SK-N-MC (cell line): ENCODE data around the gene CCT6A.
"Not testable (repeated sequence)": the region's sequence is repeated elsewhere in the genome, so short reads cannot be mapped to it uniquely, and the experiment has no call there.

Experiments
- DNase-seq: peaks from one replicate; pipeline ENCODE4 v3.0.0-alpha.2; 2011; ENCODE audit warnings: low read depth, low spot score
- H3K27ac ChIP-seq: fragments of 200-600 bp; sonication (generic); 2 replicates; pipeline ENCODE4 v1.5.1; 2016; ENCODE audit warnings: mixed run types
- H3K36me3 ChIP-seq: fragments of 200-600 bp; sonication (generic); 2 replicates; pipeline ENCODE4 v1.6.1; 2017; ENCODE audit warnings: antibody characterized with exemption, low read length, mixed read lengths; ENCODE audit not compliant: insufficient read depth
- H3K4me3 ChIP-seq: fragments of 200-600 bp; sonication (generic); 2 replicates; pipeline ENCODE4 v1.5.1; 2016
- H3K9ac ChIP-seq: fragments of 200-600 bp; sonication (generic); 2 replicates; pipeline ENCODE4 v1.8.0; 2017; ENCODE audit warnings: mixed run types, mixed read lengths; ENCODE audit not compliant: insufficient read length
- H3K9me3 ChIP-seq: fragments of 200-600 bp; sonication (generic); 2 replicates; pipeline ENCODE4 v1.6.1; 2017; ENCODE audit warnings: low read depth, mild to moderate bottlenecking, antibody characterized with exemption, low read length, moderate library complexity, mixed read lengths
- EZH2 ChIP-seq: fragments of 200-600 bp; sonication (generic); IDR thresholded peaks from one replicate; pipeline ENCODE4 v1.6.1; 2017; ENCODE audit warnings: antibody characterized with exemption
- FOXP2 ChIP-seq: optimal IDR thresholded peaks from 2 replicates; pipeline ENCODE3; 2011; ENCODE audit warnings: mild to moderate bottlenecking, moderate library complexity; ENCODE audit not compliant: insufficient read depth; ENCODE audit errors: extremely low read length, control extremely low read depth
- POLR2AphosphoS5 ChIP-seq: IDR thresholded peaks from 2 replicates; pipeline ENCODE4 v1.6.1; 2012; ENCODE audit warnings: mild to moderate bottlenecking, low read depth, low read length, borderline replicate concordance

The CCT6A gene

DNA sequence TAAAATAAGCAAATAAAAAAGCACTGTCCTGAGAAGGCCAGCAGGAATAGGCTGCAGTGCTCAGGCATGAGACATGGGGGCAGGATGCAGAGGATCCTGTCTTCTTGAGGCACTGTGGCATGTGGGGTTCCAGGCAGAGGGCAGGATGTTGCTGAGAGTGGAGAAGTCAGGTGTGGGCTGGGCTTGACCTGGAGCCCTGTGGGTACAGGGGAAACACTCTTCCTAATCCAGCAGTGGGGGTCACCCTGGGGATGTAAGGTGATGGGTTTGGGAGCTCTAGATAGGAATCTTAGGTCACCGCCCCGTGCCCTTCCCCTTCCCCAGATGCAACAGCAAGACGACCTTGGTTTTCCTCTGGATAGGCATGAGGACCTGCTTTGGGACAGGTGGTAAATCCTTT, 26.1 kb downstream of the CCT6A start:
- Histone ChIP-seq H3K9me3 (no peaks in the 10 kb centered on the region), H3K36me3 (peaks cover 31% of the 10 kb centered on the region; the same call in 1 of the 2 replicates), H3K27ac (no peak overlapping the region), H3K9ac (no peak overlapping the region), H3K4me3 (no peak overlapping the region)
- TF ChIP-seq FOXP2 (no peak), POLR2AphosphoS5 (no peak), EZH2 (no peak)
- no peak for DNase-seq

DNA sequence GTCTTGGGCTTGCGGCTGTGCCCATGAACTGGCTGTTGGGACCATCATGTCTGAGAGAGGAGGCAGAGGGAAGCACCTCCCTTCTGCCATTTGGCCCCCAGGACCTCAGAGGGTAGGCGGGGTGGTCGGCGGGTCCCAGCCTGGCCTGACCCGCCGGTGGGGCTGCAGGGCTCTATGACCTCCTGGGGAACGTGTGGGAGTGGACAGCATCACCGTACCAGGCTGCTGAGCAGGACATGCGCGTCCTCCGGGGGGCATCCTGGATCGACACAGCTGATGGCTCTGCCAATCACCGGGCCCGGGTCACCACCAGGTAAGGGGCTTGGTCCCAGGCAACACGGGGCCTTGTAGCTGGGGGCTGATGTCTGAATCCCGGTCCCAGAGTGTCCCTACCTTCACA, 26.6 kb downstream of the CCT6A start:
- no peak overlapping the region for H3K4me3 ChIP-seq
- TF ChIP-seq POLR2AphosphoS5 (no peak), EZH2 (no peak), FOXP2 (no peak)
- H3K9me3 ChIP-seq = no peaks in the 10 kb centered on the region
- no peak overlapping the region for H3K9ac ChIP-seq
- peaks cover 26% of the 10 kb centered on the region; the same call in 1 of the 2 replicates for H3K36me3 ChIP-seq
- H3K27ac ChIP-seq = no peak overlapping the region
- no peak for DNase-seq

DNA sequence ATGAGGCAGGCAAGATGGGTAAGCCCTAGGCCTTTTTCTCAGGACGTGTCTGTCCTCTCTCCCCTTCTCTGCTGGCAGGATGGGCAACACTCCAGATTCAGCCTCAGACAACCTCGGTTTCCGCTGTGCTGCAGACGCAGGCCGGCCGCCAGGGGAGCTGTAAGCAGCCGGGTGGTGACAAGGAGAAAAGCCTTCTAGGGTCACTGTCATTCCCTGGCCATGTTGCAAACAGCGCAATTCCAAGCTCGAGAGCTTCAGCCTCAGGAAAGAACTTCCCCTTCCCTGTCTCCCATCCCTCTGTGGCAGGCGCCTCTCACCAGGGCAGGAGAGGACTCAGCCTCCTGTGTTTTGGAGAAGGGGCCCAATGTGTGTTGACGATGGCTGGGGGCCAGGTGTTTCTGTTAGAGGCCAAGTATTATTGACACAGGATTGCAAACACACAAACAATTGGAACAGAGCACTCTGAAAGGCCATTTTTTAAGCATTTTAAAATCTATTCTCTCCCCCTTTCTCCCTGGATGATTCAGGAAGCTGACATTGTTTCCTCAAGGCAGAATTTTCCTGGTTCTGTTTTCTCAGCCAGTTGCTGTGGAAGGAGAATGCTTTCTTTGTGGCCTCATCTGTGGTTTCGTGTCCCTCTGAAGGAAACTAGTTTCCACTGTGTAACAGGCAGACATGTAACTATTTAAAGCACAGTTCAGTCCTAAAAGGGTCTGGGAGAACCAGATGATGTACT, 28.1 kb downstream of the CCT6A start:
- H3K36me3 ChIP-seq = peaks cover 26% of the 10 kb centered on the region; the same call in 1 of the 2 replicates
- H3K27ac ChIP-seq = no peak overlapping the region
- TF ChIP-seq FOXP2 = no peak
- no peak for TF ChIP-seq POLR2AphosphoS5
- TF ChIP-seq EZH2 = no peak
- H3K9me3 ChIP-seq = no peaks in the 10 kb centered on the region
- DNase-seq = no peak
- H3K9ac ChIP-seq = no peak overlapping the region
- no peak overlapping the region for H3K4me3 ChIP-seq

DNA sequence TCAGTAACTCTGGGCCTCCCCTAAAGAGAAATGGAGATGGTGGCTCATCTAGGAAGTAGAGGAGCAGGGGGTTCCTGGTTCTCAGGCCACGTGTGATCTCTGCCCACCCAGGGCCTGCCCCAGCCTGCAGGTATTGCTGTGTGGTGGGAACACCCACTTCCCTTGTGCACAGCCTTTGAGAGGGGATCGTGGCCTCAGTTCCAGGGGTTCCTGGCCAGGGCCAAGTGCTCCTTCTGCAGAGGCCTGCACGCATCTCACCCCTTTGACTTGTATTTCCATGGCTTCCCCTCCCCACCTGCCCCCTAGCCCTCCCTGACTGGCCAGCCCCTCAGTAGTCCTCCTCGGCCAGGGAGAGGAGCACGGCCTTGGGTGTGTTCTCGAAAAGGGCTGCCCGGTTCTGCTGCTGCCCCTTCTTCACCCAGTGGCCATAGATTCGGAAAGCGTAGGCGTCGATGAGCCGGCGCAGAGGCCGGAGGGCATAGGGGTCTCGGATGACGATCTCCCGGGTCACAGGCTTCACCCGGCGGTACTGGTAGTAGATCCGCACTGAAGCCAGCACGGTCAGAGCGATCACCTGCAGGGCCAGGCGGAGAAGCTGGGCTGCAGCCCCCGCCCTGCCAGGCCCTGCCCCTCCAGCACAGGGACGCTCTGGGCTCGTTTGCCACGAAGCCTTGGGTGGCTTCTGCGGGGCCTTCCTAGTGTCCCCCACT, 29.3 kb downstream of the CCT6A start:
- not testable (repeated sequence) for H3K9ac ChIP-seq, H3K27ac ChIP-seq, H3K4me3 ChIP-seq, DNase-seq, H3K9me3 ChIP-seq
- peaks cover 24% of the 10 kb centered on the region; the same call in 1 of the 2 replicates for H3K36me3 ChIP-seq

DNA sequence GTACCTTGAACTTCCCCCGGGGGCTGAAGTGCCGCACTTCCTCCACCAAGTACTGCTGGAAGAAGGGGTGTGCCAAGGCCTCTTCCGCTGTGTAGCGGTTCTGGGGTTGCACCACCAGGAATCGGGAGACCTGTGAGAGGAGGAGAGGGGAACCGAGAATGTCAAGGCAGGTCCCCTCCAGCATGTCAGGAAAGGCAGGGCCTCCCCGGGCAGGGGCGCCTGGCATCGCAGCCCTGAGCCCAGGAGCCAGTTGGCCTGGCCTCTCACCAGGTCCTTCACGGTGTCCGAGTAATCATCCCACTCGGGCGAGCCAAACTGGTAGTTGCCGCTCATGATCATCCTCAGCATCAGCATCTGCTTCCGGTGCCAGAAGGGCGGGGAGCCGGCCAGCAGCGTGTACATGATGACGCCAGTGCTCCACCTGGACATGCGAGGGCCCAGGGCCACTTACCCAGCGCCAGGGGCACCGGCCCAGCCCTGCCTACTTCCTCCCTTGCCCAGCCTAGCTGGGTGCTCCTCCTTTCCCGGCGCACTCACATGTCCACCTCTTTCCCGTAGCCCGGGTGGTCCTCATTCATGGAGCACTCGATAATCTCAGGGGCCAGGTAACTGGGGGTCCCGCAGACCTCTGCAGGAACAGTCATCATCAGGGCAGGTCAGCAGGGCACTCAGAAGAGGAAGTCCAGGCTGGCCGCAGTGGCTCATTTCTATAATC, 30.2 kb downstream of the CCT6A start:
- TF ChIP-seq EZH2 (no peak), FOXP2 (no peak), POLR2AphosphoS5 (no peak)
- DNase-seq = no peak
- Histone ChIP-seq H3K36me3 (peaks cover 24% of the 10 kb centered on the region; the same call in 1 of the 2 replicates), H3K27ac (no peak overlapping the region), H3K9ac (no peak overlapping the region), H3K4me3 (no peak overlapping the region), H3K9me3 (no peaks in the 10 kb centered on the region)

DNA sequence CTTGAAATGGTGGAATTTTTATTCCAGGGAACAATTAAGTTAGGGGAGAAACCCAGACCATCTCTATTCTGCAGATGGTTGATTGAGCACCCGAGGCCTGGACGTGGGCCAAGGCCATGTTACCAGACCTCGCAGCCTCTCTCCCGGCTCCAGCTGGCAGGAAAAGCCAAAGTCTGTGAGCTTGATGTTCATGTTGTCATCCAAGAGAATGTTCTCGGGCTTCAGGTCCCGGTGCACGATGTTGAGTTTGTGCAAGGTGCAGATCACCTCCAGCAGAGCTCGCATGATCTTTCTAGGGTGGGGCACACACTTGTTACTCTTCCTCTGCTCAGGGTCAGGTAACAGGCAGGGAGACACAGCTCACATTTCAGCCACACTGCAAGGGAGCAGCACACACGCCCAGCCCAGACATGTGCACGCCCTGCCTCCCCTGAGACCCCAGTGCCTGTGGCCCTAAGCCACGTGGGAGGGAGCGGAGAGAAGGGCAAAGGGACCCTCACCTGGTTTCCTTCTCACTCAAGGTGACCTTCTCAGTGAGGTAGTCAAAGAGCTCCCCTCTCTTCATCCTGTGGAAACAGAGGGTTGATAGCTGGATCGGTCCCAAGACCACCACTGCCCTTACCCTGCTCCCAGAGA, 31.7 kb downstream of the CCT6A start:
- H3K9me3 ChIP-seq = no peaks in the 10 kb centered on the region
- H3K27ac ChIP-seq = no peak overlapping the region

DNA sequence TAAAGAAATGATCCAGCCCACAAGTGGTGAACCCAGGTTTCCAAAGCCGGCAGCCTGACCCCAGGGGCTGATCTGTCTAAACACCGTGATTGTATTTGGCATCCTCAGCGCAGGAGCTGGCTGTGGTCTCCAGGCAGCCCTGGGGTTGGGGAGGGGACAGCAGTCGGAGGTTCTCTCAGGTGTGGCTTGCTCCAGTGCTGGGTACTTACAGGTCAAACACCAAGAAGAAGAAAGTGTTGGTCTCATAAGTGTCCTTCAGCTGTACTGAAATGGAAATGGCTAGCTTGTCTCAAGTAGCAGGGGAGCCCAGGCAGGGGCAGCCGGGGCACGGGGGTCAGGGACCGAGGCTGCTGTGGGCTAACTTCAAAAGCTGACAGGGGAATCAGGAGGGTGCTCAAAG, 35.2 kb downstream of the CCT6A start:
- TF ChIP-seq POLR2AphosphoS5 = no peak
- no peak for TF ChIP-seq FOXP2
- no peak for TF ChIP-seq EZH2
- Histone ChIP-seq H3K27ac (no peak overlapping the region), H3K4me3 (no peak overlapping the region), H3K9ac (no peak overlapping the region), H3K9me3 (no peaks in the 10 kb centered on the region), H3K36me3 (no peaks in the 10 kb centered on the region)
- no peak for DNase-seq

More for the DNA sequence above, 31.7 kb downstream of the CCT6A start:
- Histone ChIP-seq H3K36me3 (peaks cover 17% of the 10 kb centered on the region; the same call in 1 of the 2 replicates), H3K4me3 (no peak overlapping the region), H3K9ac (no peak overlapping the region)
- TF ChIP-seq FOXP2 (no peak), EZH2 (no peak), POLR2AphosphoS5 (no peak)
- no peak for DNase-seq

DNA sequence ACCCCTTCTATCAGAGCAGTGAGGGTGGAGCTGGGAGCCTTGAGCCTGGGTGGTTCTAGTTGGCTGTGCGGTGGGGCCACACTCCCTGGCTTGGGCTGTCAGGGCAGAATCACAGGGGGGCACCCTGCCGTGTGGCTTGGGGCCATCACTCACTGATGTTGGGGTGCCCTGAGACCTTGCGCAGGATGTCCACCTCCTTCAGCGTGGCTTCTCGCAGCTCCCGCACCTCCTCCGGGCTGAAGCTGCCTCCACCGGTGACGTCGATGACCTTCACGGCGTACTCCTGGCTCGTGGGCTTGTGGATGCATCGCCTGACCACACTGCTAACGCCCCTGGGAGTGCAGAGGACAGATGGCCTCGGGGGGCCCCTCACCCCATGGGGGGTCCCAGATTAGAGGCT, 35.9 kb downstream of the CCT6A start:
- no peak for TF ChIP-seq EZH2
- H3K36me3 ChIP-seq = no peaks in the 10 kb centered on the region
- H3K9me3 ChIP-seq = no peaks in the 10 kb centered on the region
- no peak overlapping the region for H3K9ac ChIP-seq
- no peak overlapping the region for H3K27ac ChIP-seq
- DNase-seq = no peak
- H3K4me3 ChIP-seq = no peak overlapping the region
